Transverse colon (tissue), 4 donors: ENCODE data around the gene ADAM10.

Experiments
- POLR2A ChIP-seq: fragments of 450-650 bp; IDR thresholded peaks from one replicate; pipeline ENCODE4 v1.6.1; 2016; ENCODE audit warnings: antibody characterized with exemption, mild to moderate bottlenecking, moderate library complexity
- POLR2AphosphoS5 ChIP-seq, 3 donors: sonication (generic); formaldehyde crosslinking; IDR thresholded peaks; one replicate each; pipeline ENCODE4 v1.6.1; 2016; ENCODE audit warnings: antibody characterized with exemption in 3 of 3
- TF ChIP-seq, protein P1 (sequence below), 5 experiments: fragments of 200-600 bp in 3 of 5; fragments of 450-650 bp in 2 of 5; sonication (generic) in 3 of 5; IDR thresholded peaks; 1 replicate in 2 of 5; 2 replicates in 3 of 5; pipeline ENCODE4 v1.5.1; 2016 to 2017; ENCODE audit warnings: antibody characterized with exemption in 5 of 5, inconsistent platforms in 3 of 5, mild to moderate bottlenecking in 2 of 5, moderate library complexity in 1 of 5

DNA sequence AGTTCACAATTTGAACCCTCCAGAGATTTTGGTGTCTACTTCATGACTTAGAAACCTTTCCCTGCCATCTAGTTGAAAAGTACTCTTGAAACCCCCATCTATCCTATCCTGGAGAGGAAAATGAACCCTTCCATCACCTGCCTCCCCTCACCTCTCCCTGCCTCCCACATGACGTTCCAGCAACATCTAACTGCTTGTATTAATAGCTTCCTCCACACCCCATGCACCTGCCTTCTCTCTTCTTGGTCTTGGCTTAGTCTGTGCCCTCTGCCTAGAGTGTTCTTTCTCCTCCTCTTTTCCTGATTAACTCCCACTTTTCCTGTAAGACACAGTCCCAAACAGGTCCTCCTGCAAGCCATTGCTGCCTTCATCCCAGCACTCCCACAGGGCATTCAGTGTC is 210.0 kb downstream of the ADAM10 start:
- TF ChIP-seq, protein P1, sequence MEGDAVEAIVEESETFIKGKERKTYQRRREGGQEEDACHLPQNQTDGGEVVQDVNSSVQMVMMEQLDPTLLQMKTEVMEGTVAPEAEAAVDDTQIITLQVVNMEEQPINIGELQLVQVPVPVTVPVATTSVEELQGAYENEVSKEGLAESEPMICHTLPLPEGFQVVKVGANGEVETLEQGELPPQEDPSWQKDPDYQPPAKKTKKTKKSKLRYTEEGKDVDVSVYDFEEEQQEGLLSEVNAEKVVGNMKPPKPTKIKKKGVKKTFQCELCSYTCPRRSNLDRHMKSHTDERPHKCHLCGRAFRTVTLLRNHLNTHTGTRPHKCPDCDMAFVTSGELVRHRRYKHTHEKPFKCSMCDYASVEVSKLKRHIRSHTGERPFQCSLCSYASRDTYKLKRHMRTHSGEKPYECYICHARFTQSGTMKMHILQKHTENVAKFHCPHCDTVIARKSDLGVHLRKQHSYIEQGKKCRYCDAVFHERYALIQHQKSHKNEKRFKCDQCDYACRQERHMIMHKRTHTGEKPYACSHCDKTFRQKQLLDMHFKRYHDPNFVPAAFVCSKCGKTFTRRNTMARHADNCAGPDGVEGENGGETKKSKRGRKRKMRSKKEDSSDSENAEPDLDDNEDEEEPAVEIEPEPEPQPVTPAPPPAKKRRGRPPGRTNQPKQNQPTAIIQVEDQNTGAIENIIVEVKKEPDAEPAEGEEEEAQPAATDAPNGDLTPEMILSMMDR (IDR thresholded peaks at IDR 0.05), result no peak
- TF ChIP-seq POLR2AphosphoS5 (IDR thresholded peaks at IDR 0.05) (no peak), POLR2A (no peak)
